ENCODE data around the gene STMN1. TPM values are rescaled to one million over a fixed set of nuclear protein-coding genes. Genes with fewer than 3 reads are reported as not detected.

Gene STMN1
- total and polyA plus RNA-seq, 3 donors from 2014 or later: 230 to 727 (median 393) TPM

GRCh38 chr1:25914074-25914995, 8.1 kb upstream of the STMN1 start:
- 86 to 92% methylated on average over 3 of the region's 3 CpGs for WGBS, 2 donors
- H3K4me3 ChIP-seq: no peak overlapping the region
- no peak for TF ChIP-seq POLR2A (IDR thresholded peaks at IDR 0.05)
- TF ChIP-seq CTCF (IDR thresholded peaks at IDR 0.05): no peak
- no peaks in the 10 kb centered on the region for H3K9me3 ChIP-seq
- H3K4me1 ChIP-seq: no peaks in the 10 kb centered on the region
- H3K27ac ChIP-seq: no peak overlapping the region
- no peak for DNase-seq
- intact Hi-C loops (cut with DNase I; ENCODE audit: low total_unique reads): no loop called here
- no peaks in the 10 kb centered on the region for H3K36me3 ChIP-seq (ENCODE audit: low read depth, missing control alignments)
- no peaks in the 10 kb centered on the region for H3K27me3 ChIP-seq

- no peaks in the 10 kb centered on the region for H3K9me3 ChIP-seq
- no peaks in the 10 kb centered on the region for H3K36me3 ChIP-seq (ENCODE audit: low read depth, missing control alignments)
- no peak for DNase-seq
- no peak overlapping the region for H3K27ac ChIP-seq
- no peaks in the 10 kb centered on the region for H3K4me1 ChIP-seq
- intact Hi-C loops (cut with DNase I; ENCODE audit: low total_unique reads): no loop called here
- no peak for TF ChIP-seq POLR2A (IDR thresholded peaks at IDR 0.05)
- no peak for TF ChIP-seq CTCF (IDR thresholded peaks at IDR 0.05)
- H3K27me3 ChIP-seq: no peaks in the 10 kb centered on the region
- no peak overlapping the region for H3K4me3 ChIP-seq
Measured at GRCh38 chr1:25913206-25913605, 7.0 kb upstream of the STMN1 start.

GRCh38 chr1:25912076-25912831, 6.0 kb upstream of the STMN1 start:
- TF ChIP-seq POLR2A (IDR thresholded peaks at IDR 0.05): no peak
- TF ChIP-seq CTCF (IDR thresholded peaks at IDR 0.05): no peak
- no peaks in the 10 kb centered on the region for H3K27me3 ChIP-seq
- intact Hi-C loops (cut with DNase I; ENCODE audit: low total_unique reads): no loop called here
- peaks cover 2% of the 10 kb centered on the region for H3K4me1 ChIP-seq
- no peak overlapping the region for H3K27ac ChIP-seq
- H3K9me3 ChIP-seq: no peaks in the 10 kb centered on the region
- H3K36me3 ChIP-seq (ENCODE audit: low read depth, missing control alignments): no peaks in the 10 kb centered on the region
- no peak for DNase-seq
- WGBS, 2 donors: 88 to 96% methylated on average over 5 of the region's 5 CpGs
- no peak overlapping the region for H3K4me3 ChIP-seq

- TF ChIP-seq POLR2A (IDR thresholded peaks at IDR 0.05) (no peak), CTCF (IDR thresholded peaks at IDR 0.05) (no peak)
- no peak overlapping the region for H3K4me3 ChIP-seq
- DNase-seq: no peak
- intact Hi-C loops (cut with DNase I; ENCODE audit: low total_unique reads): no loop called here
- no peaks in the 10 kb centered on the region for H3K9me3 ChIP-seq
- no peaks in the 10 kb centered on the region for H3K36me3 ChIP-seq (ENCODE audit: low read depth, missing control alignments)
- H3K27ac ChIP-seq: no peak overlapping the region
- no peaks in the 10 kb centered on the region for H3K27me3 ChIP-seq
- peaks cover 10% of the 10 kb centered on the region for H3K4me1 ChIP-seq
Measured at GRCh38 chr1:25911162-25911561, 4.9 kb upstream of the STMN1 start.
